ENCODE results near the gene CCDC6. TPM values are rescaled to one million over a fixed set of nuclear protein-coding genes. Genes with fewer than 3 reads are reported as not detected.

CCDC6 gene
- polyA plus RNA-seq, 1 donor (not counting 4 experiments of a cell fraction or from before 2014, with no cell fraction given), result 46.5 TPM

DNA sequence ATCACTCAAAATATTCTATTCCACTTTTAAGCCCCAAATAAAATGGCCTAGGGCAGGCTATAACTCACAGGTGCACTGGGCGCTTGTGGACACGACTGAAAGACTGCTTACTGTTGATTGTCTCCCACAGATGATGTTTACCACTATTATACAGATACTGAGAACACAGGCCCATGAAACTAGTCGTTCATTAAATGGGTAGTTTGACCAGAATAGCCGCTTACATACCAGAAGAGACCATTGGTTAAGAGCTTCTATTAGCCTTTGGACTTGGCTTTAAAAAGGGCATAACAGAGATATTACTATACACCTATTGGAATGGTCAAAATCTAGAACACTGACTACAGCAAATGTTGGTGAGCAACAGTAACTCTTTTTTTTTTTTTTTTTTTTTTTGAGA, 4.3 kb downstream of the CCDC6 start:
- peak overlapping the region; percentile 47 for H3K4me2 ChIP-seq (ENCODE audit: control insufficient read depth, extremely low read depth, insufficient read depth, low read depth, low read length)
- no peak overlapping the region for H3K9ac ChIP-seq (ENCODE audit: control insufficient read depth, extremely low read depth, insufficient read depth, low read length)
- peak overlapping the region; percentile 44 for H3K27ac ChIP-seq (ENCODE audit: control insufficient read depth, insufficient read depth, low read length)
- H3K9me1 ChIP-seq (ENCODE audit: control insufficient read depth, extremely low read depth, insufficient read depth, low read length), result peaks cover 3% of the 10 kb centered on the region
- DNase-seq (ENCODE audit: low read depth, low spot score) (no peak), FAIRE-seq (no peak)
- dilution Hi-C loops (cut with MboI; ENCODE audit: extremely low pct_ligation_motif_present, low sequenced_read_pairs), result no loop called here
- peaks cover 53% of the 10 kb centered on the region for H3K4me1 ChIP-seq (ENCODE audit: control insufficient read depth, extremely low read depth, insufficient read depth, low read length)
- peaks cover 89% of the 10 kb centered on the region for H3K79me2 ChIP-seq (ENCODE audit: control insufficient read depth, insufficient read depth, low read length)
- no peak overlapping the region for H2AFZ ChIP-seq (ENCODE audit: control insufficient read depth, low read length)
- H3K36me3 ChIP-seq (ENCODE audit: control insufficient read depth in 2 of 2, extremely low read depth in 1 of 2, insufficient read depth in 2 of 2, low read length in 2 of 2), result peaks cover 0 to 2% of the 10 kb centered on the region in 2 experiments
- H3K4me3 ChIP-seq (ENCODE audit: control insufficient read depth in 2 of 3, extremely low read depth in 1 of 3, insufficient read depth in 2 of 3, low read depth in 1 of 3, low read length in 3 of 3), result no peak overlapping the region
- no peak for TF ChIP-seq EZH2 (IDR thresholded peaks at IDR 0.05; ENCODE audit: low read length)
- TF ChIP-seq, protein P1, sequence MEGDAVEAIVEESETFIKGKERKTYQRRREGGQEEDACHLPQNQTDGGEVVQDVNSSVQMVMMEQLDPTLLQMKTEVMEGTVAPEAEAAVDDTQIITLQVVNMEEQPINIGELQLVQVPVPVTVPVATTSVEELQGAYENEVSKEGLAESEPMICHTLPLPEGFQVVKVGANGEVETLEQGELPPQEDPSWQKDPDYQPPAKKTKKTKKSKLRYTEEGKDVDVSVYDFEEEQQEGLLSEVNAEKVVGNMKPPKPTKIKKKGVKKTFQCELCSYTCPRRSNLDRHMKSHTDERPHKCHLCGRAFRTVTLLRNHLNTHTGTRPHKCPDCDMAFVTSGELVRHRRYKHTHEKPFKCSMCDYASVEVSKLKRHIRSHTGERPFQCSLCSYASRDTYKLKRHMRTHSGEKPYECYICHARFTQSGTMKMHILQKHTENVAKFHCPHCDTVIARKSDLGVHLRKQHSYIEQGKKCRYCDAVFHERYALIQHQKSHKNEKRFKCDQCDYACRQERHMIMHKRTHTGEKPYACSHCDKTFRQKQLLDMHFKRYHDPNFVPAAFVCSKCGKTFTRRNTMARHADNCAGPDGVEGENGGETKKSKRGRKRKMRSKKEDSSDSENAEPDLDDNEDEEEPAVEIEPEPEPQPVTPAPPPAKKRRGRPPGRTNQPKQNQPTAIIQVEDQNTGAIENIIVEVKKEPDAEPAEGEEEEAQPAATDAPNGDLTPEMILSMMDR (optimal IDR thresholded peaks at IDR 0.05 in 1 of 3, IDR thresholded peaks at IDR 0.05 in 1 of 3, conservative IDR thresholded peaks at IDR 0.05 in 1 of 3; ENCODE audit: extremely low read depth in 1 of 3, insufficient read depth in 2 of 3, low read length in 3 of 3), result no peak
- no peaks in the 10 kb centered on the region for H3K9me3 ChIP-seq (ENCODE audit: control insufficient read depth, low read depth, low read length)
- H4K20me1 ChIP-seq (ENCODE audit: control insufficient read depth, extremely low read depth, insufficient read depth, low read length), result peaks cover 15% of the 10 kb centered on the region
- H3K27me3 ChIP-seq (ENCODE audit: control insufficient read depth, extremely low read depth, insufficient read depth, low read length), result no peaks in the 10 kb centered on the region

DNA sequence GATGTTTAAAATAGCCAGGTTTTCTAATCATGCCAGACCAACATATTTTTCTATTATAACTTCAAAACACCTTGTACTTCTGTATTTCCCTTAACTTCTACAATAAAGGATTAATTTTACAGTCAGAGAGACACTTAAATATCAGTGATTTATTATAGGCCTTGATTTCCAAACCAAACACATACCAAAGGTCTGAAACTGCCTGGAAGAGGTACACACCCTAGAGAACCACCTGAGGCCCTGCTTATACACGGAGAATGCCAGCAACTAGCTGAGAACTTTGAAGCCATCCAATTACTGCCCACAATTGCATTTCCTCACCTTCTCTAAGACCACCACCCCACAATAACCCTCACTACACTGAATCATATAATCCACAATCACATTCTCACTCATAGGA, 4.9 kb downstream of the CCDC6 start:
- Histone ChIP-seq H3K4me1 (ENCODE audit: control insufficient read depth, extremely low read depth, insufficient read depth, low read length) (peaks cover 54% of the 10 kb centered on the region), H3K4me3 (ENCODE audit: control insufficient read depth in 2 of 3, extremely low read depth in 1 of 3, insufficient read depth in 2 of 3, low read depth in 1 of 3, low read length in 3 of 3) (no peak overlapping the region), H3K9me3 (ENCODE audit: control insufficient read depth, low read depth, low read length) (no peaks in the 10 kb centered on the region), H3K4me2 (ENCODE audit: control insufficient read depth, extremely low read depth, insufficient read depth, low read depth, low read length) (peak overlapping the region; percentile 47), H3K79me2 (ENCODE audit: control insufficient read depth, insufficient read depth, low read length) (peaks cover 94% of the 10 kb centered on the region), H2AFZ (ENCODE audit: control insufficient read depth, low read length) (no peak overlapping the region), H3K27me3 (ENCODE audit: control insufficient read depth, extremely low read depth, insufficient read depth, low read length) (no peaks in the 10 kb centered on the region), H3K36me3 (ENCODE audit: control insufficient read depth in 2 of 2, extremely low read depth in 1 of 2, insufficient read depth in 2 of 2, low read length in 2 of 2) (peaks cover 0 to 2% of the 10 kb centered on the region in 2 experiments), H3K27ac (ENCODE audit: control insufficient read depth, insufficient read depth, low read length) (peak overlapping the region; percentile 44), H3K9ac (ENCODE audit: control insufficient read depth, extremely low read depth, insufficient read depth, low read length) (no peak overlapping the region), H3K9me1 (ENCODE audit: control insufficient read depth, extremely low read depth, insufficient read depth, low read length) (peaks cover 3% of the 10 kb centered on the region), H4K20me1 (ENCODE audit: control insufficient read depth, extremely low read depth, insufficient read depth, low read length) (peaks cover 15% of the 10 kb centered on the region)
- TF ChIP-seq, protein P1 (optimal IDR thresholded peaks at IDR 0.05 in 1 of 3, IDR thresholded peaks at IDR 0.05 in 1 of 3, conservative IDR thresholded peaks at IDR 0.05 in 1 of 3; ENCODE audit: extremely low read depth in 1 of 3, insufficient read depth in 2 of 3, low read length in 3 of 3), result no peak
- TF ChIP-seq EZH2 (IDR thresholded peaks at IDR 0.05; ENCODE audit: low read length), result no peak
- DNase-seq (ENCODE audit: low read depth, low spot score) (no peak), FAIRE-seq (no peak)
- dilution Hi-C loops (cut with MboI; ENCODE audit: extremely low pct_ligation_motif_present, low sequenced_read_pairs), result no loop called here

All from keratinocyte (primary cell).